GM18861 (cell line): ENCODE results near the gene INSL3.
"Not testable (repeated sequence)": the region's sequence is repeated elsewhere in the genome, so short reads cannot be mapped to it uniquely, and the experiment has no call there.

Source experiments
- ATAC-seq: cut with Tn5 transposase; IDR thresholded peaks from one replicate; pipeline ENCODE4 v1.9.1; 2021; ENCODE audit not compliant: unreplicated experiment

INSL3 gene

GRCh38 chr19:17790059-17790780 lies 31.1 kb downstream of the INSL3 start:
- ATAC-seq: no peak

DNA sequence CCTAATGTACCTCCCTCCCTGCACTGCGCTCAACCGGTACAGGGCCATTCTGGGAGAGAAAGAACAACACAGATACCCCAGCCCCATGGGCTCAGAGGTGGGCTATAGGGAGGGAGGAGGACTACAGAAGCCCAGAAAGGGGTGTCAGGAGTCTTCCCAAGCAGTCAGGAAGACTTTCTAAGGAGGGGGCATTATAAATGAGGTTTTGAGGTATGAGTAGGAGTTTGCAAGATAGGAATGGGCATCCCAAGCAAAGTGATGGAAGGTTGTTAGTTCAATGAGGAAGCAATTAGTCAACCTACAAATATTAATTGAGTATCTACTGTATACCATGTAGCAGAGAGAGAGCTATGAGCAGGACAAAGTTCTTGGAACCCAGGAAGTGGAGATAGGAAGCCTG lies 32.7 kb downstream of the INSL3 start:
- ATAC-seq: no peak

GRCh38 chr19:17787274-17787913 lies 33.9 kb downstream of the INSL3 start:
- no peak for ATAC-seq

DNA sequence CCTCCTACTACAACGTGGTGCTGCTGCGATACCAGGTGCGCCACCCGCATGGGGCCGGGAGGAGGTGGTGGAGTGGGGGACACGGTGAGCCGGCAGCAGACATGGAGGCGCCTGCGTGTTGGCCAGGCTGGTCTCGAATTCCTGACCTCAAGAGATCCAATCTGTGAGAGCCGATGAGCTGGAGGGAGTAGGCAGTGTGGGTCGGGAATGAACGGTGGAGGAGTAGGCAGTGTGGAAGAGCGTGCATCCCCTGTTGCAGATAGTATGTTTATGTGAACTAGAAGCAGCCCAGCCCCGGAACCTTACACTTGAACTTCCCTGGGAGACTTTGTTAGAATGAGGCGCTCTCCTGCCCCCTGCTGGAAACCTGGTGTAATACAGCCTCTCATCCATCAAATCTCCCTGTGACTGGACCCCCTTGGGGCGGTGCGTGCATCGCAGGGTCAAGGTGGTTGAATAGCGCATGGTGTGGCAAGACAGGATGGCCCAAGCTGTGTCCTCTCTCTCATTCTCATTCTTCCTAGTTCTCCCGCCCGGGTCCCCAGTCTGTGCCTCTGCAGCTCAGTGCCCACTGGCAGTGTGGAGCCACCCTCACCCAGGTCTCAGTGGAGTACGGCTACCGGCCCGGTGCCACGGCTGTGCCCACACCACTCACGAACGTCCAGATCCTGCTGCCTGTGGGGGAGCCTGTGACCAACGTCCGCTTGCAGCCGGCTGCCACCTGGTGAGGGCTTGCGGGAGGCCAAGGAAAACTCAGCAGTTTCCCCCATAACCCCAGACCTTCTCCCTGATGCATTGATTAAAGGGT lies 36.9 kb downstream of the INSL3 start:
- no peak for ATAC-seq

- ATAC-seq: not testable (repeated sequence)
Measured at GRCh38 chr19:17783721-17784120, 37.6 kb downstream of the INSL3 start.

GRCh38 chr19:17780781-17781180 lies 40.5 kb downstream of the INSL3 start:
- ATAC-seq: no peak

- ATAC-seq: no peak
Measured at GRCh38 chr19:17778968-17779929, 42.1 kb downstream of the INSL3 start.

DNA sequence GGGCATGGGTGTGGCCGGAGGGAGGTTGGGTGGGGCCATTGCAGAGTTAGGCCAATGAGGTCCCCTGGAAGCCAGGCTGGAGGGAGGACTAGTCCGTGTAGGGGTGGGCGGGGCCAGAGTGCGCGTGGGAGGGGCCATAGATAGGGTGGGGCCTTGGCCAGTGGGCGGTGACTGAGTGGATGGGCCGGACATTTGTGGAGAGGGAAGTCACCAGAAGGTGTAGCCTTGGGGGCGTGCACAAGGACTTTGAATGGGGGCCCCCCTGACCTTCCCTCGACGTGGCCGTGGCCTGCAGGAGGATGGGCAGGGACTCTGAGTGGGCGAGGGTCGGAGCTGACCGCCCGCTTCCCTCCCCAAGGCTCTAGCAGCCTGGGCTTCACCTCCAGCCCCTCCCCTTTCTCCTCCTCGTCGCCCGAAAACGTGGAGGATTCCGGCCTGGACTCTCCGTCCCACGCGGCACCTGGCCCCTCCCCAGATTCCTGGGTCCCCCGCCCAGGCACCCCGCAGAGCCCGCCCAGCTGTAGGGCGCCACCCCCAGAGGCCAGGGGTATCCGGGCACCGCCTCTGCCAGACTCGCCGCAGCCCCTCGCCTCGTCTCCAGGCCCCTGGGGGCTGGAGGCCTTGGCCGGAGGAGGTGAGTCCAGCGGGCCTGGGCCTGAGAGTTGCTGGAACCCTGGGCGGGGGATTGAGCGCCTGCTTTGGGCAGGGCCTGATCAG lies 42.9 kb downstream of the INSL3 start:
- ATAC-seq: no peak

DNA sequence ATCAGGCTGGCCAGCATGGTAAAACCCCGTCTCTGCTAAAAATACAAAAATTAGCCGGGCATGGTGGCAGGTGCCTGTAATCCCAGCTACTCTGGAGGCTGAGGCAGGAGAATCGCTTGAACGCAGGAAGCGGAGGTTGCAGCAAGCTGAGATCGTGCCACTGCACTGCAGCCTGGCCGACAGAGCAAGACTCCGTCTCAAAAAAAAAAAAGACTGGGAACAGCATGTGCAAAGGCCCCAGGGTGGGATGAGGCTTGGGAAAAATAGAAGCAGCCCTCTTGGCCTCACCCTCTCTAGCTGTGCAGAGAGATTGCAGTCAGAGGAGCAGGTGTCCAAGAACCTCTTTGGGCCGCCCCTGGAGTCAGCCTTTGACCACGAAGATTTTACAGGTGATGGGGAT lies 43.5 kb downstream of the INSL3 start:
- ATAC-seq: not testable (repeated sequence)

DNA sequence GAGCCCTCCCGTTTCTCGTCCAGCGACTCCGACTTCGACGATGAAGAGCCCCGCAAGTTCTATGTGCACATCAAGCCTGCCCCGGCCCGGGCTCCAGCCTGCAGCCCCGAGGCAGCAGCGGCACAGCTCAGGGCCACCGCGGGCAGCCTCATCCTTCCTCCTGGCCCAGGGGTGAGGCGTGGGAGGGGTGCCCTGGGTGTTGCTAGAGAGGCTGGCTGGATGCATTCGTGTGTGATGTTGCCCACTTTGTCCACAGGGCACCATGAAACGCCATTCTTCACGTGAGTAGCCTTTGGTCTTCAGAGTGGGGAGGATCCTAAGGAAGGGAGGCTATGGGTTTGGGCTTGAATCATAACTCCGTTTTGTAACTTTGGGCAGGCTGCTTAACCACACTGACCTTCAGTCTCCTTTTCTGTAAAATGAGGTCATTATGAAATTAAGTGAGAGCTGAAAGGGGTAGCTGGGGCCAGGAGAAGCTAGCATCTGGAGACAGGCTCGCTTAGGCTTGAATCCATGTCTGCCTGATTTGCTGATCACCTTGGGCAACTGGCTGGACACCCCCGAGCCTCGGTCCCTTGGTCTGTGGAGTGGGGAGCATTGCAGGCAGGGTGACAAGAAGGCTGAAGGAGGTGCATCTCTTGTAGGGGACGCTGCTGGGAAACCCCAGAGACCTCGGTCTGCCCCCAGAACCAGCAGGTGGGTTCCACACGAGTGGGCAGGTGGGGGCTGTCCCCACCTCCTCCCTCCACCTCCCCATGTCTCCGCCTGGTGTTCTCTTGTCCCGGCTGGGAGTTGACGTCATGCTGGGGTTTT lies 45.1 kb downstream of the INSL3 start:
- peak; percentile 71 for ATAC-seq

DNA sequence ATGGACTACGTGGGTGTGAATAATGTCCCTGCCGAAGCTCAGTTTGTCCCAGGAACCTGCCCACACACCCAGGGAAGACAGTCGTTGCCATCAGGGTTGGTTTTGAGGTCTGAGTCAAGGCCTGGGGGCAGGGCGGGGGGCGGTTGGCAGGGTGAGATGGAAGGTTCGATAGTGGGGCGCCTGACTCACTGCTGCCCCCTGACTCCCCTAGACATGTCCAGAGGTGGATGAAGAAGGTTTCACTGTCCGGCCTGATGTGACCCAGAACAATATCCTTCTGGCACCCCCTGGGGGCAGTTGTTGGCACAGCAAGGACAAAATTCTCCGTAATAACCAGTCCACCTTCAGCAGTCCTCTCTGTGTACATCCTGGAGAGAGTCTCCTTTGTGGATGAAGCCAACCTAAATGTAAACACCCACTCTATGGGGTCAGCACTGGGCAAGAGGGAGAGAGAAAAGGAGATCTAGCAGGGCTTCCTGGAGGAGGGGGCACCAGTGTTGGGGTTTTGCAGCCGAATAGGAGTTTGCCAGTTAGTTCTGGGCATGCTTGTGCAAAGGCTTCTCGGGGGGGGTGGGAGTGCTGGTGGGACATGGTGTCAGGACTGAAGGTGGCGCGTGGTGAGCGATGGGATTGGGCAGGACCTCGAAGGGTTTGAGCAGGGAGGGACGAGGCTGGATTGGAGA lies 45.9 kb downstream of the INSL3 start:
- no peak for ATAC-seq

GRCh38 chr19:17772172-17772571 lies 49.1 kb downstream of the INSL3 start:
- ATAC-seq: no peak

DNA sequence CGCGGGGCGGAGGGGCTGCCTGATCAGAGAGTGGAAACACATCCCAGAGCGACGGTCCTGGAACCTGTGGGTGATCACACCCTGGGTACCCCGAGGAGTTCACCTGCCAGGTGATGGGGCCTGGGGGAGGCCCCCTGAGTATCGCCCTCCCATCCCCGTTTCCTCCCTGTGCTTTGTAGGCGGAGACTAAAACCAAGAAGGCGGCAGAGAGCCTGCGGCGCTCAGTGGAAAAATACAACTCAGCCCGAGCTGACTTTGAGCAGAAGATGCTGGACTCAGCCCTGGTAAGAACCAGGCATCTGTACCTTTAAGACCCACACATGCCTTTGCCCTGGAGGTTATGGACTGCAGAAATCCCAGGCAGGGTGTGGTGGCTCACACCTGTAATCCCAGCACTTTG lies 50.7 kb downstream of the INSL3 start:
- no peak for ATAC-seq

GRCh38 chr19:17767559-17767958 lies 53.8 kb downstream of the INSL3 start:
- no peak for ATAC-seq

- ATAC-seq: no peak
Measured at GRCh38 chr19:17766543-17767131, 54.7 kb downstream of the INSL3 start.
